Loucy (cell line): ENCODE data around the gene NOVA2.

Experiments used
- H2AFZ ChIP-seq: fragments of 200-600 bp; sonication (generic); 2 replicates; pipeline ENCODE4 v1.6.0; 2016; ENCODE audit warnings: antibody characterized with exemption, mild to moderate bottlenecking, low read length, moderate library complexity
- H3F3A ChIP-seq: fragments of 200-600 bp; 2 replicates; pipeline ENCODE4 v1.6.0; 2016; ENCODE audit warnings: antibody characterized with exemption, low read depth, mild to moderate bottlenecking
- H3K27me3 ChIP-seq: fragments of 200-600 bp; sonication (generic); 2 replicates; pipeline ENCODE4 v1.6.1; 2014; ENCODE audit warnings: low read length, mild to moderate bottlenecking; ENCODE audit not compliant: insufficient read depth, poor library complexity, severe bottlenecking
- H3K36me3 ChIP-seq: fragments of 200-600 bp; sonication (generic); 2 replicates; pipeline ENCODE4 v1.6.1; 2016; ENCODE audit warnings: low read length; ENCODE audit not compliant: insufficient read depth
- H3K4me1 ChIP-seq: fragments of 200-600 bp; sonication (generic); 2 replicates; pipeline ENCODE4 v1.5.1; 2014; ENCODE audit warnings: low read length, mild to moderate bottlenecking; ENCODE audit not compliant: insufficient read depth, poor library complexity, severe bottlenecking
- H3K4me2 ChIP-seq: fragments of 200-600 bp; sonication (generic); 2 replicates; pipeline ENCODE4 v1.6.0; 2014; ENCODE audit warnings: antibody characterized with exemption, low read length, low read depth, mild to moderate bottlenecking; ENCODE audit not compliant: poor library complexity, severe bottlenecking
- H3K4me3 ChIP-seq: fragments of 200-600 bp; sonication (generic); 2 replicates; pipeline ENCODE4 v1.5.1; 2014; ENCODE audit warnings: low read length, mild to moderate bottlenecking, mixed read lengths; ENCODE audit not compliant: poor library complexity, severe bottlenecking
- H3K79me2 ChIP-seq: fragments of 200-600 bp; sonication (generic); 2 replicates; pipeline ENCODE4 v1.6.1; 2014; ENCODE audit warnings: low read length; ENCODE audit not compliant: insufficient read depth
- H3K9ac ChIP-seq: fragments of 200-600 bp; sonication (generic); 2 replicates; pipeline ENCODE4 v1.6.0; 2014; ENCODE audit warnings: mild to moderate bottlenecking, low read depth, low read length, moderate library complexity; ENCODE audit not compliant: poor library complexity, severe bottlenecking
- H3K9me2 ChIP-seq: fragments of 200-600 bp; sonication (generic); replicated peaks from 2 replicates; pipeline ENCODE4 v1.6.1; 2016; ENCODE audit warnings: low read depth, low read length, mixed read lengths
- H3K9me3 ChIP-seq: fragments of 200-600 bp; sonication (generic); 2 replicates; pipeline ENCODE4 v1.6.1; 2014; ENCODE audit warnings: mild to moderate bottlenecking, antibody characterized with exemption, low read length, low read depth; ENCODE audit not compliant: insufficient read depth
- H4K20me1 ChIP-seq: fragments of 200-600 bp; sonication (generic); 2 replicates; pipeline ENCODE4 v1.6.0; 2014; ENCODE audit warnings: antibody characterized with exemption, low read length, mild to moderate bottlenecking; ENCODE audit not compliant: insufficient read depth, poor library complexity, severe bottlenecking
- EZH2phosphoT487 ChIP-seq: fragments of 200-600 bp; IDR thresholded peaks from 2 replicates; pipeline ENCODE4 v1.6.1; 2018; ENCODE audit warnings: antibody characterized with exemption, mild to moderate bottlenecking, moderate library complexity, borderline replicate concordance
- TF ChIP-seq, protein P1 (sequence below): fragments of 200-600 bp; sonication (generic); conservative IDR thresholded peaks from 2 replicates; pipeline ENCODE4 v1.5.1; 2014; ENCODE audit warnings: mild to moderate bottlenecking, antibody characterized with exemption, low read length

The NOVA2 gene

DNA sequence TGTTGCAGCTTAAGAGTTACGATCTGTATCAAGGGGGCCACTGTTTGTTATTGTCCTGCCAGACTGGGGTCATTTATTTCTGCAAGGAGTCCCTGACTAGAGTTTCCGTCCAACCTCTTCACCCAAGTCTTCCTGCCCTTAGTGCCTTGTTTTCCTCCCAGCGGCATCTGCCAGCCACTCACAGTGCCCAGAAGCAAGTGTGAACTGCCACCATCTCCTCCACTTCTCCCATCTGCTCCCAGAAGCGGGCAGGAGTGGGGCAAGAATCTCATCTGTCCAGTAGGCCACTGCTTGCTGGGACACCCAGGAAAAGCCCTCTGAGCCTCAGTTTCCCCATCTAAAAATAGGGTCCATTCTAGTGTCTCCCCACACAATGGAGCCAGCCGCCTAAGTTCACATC lies 4.0 kb downstream of the NOVA2 start:
- TF ChIP-seq EZH2phosphoT487: no peak
- TF ChIP-seq, protein P1, sequence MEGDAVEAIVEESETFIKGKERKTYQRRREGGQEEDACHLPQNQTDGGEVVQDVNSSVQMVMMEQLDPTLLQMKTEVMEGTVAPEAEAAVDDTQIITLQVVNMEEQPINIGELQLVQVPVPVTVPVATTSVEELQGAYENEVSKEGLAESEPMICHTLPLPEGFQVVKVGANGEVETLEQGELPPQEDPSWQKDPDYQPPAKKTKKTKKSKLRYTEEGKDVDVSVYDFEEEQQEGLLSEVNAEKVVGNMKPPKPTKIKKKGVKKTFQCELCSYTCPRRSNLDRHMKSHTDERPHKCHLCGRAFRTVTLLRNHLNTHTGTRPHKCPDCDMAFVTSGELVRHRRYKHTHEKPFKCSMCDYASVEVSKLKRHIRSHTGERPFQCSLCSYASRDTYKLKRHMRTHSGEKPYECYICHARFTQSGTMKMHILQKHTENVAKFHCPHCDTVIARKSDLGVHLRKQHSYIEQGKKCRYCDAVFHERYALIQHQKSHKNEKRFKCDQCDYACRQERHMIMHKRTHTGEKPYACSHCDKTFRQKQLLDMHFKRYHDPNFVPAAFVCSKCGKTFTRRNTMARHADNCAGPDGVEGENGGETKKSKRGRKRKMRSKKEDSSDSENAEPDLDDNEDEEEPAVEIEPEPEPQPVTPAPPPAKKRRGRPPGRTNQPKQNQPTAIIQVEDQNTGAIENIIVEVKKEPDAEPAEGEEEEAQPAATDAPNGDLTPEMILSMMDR: no peak
- Histone ChIP-seq H3K9me3 (no peaks in the 10 kb centered on the region), H4K20me1 (no peaks in the 10 kb centered on the region), H3K4me2 (no peak overlapping the region), H3K4me1 (peaks cover 6% of the 10 kb centered on the region), H3K9me2 (no peaks in the 10 kb centered on the region), H3K27me3 (no peaks in the 10 kb centered on the region), H3K79me2 (no peaks in the 10 kb centered on the region), H3K9ac (no peak overlapping the region), H2AFZ (no peak overlapping the region), H3F3A (no peaks in the 10 kb centered on the region), H3K4me3 (no peak overlapping the region), H3K36me3 (no peaks in the 10 kb centered on the region)

DNA sequence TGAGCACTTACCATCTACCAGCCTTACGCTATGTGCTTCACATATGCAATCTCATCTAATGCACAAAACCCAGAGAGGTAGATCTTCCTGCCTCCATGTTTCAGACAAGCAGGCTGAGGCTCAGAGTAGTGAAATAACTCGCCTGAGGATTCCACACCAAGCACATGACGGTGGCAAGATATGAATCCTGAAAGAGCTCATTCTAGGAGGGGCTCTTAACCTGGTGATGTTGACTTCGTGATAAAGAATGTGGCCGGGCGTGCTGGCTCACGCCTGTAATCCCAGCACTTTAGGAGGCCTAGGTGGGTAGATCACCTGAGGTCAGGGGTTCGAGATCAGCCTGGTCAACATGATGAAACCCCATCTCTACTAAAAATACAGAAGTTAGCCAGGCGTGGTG lies 5.0 kb downstream of the NOVA2 start:
- no peak overlapping the region for H2AFZ ChIP-seq
- H3K4me3 ChIP-seq: no peak overlapping the region
- H3F3A ChIP-seq: no peaks in the 10 kb centered on the region
- no peaks in the 10 kb centered on the region for H3K9me2 ChIP-seq
- H4K20me1 ChIP-seq: no peaks in the 10 kb centered on the region
- no peaks in the 10 kb centered on the region for H3K36me3 ChIP-seq
- H3K27me3 ChIP-seq: no peaks in the 10 kb centered on the region
- TF ChIP-seq, protein P1: no peak
- no peak for TF ChIP-seq EZH2phosphoT487
- H3K4me2 ChIP-seq: no peak overlapping the region
- no peak overlapping the region for H3K9ac ChIP-seq
- no peaks in the 10 kb centered on the region for H3K9me3 ChIP-seq
- no peaks in the 10 kb centered on the region for H3K79me2 ChIP-seq
- peaks cover 6% of the 10 kb centered on the region for H3K4me1 ChIP-seq

DNA sequence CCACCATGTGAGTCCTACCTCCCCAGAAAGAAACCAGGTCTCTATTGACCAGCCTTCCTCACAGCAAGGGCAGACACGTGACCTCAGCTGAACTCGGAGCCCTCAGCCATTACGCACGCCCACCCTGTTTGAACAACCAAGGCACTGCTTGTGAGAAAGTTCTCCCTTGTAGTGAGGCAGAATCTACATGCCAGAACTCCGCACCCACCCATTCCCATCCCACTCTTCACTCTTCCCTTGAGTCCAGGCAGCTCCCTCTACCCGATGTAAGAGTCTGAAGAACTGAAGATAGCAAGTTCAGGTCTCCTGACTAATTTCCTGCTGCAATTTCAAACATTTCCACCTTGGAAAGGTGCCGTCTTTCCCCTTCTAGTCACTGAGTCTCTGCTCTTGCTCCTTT lies 6.4 kb downstream of the NOVA2 start:
- Histone ChIP-seq H3K4me3 (no peak overlapping the region), H3K79me2 (no peaks in the 10 kb centered on the region), H3K36me3 (no peaks in the 10 kb centered on the region), H3K9ac (no peak overlapping the region), H3K4me2 (no peak overlapping the region), H4K20me1 (no peaks in the 10 kb centered on the region), H3F3A (no peaks in the 10 kb centered on the region), H3K4me1 (peaks cover 6% of the 10 kb centered on the region), H3K9me3 (no peaks in the 10 kb centered on the region), H3K27me3 (no peaks in the 10 kb centered on the region), H3K9me2 (no peaks in the 10 kb centered on the region), H2AFZ (no peak overlapping the region)
- TF ChIP-seq, protein P1: no peak
- TF ChIP-seq EZH2phosphoT487: no peak
